PC-9 (cell line): ENCODE measurements around the gene NXNL1. TPM values are rescaled to one million over a fixed set of nuclear protein-coding genes. Genes with fewer than 3 reads are reported as not detected.

ENCODE experiments used
- BruUV-seq: library from RNA; stranded (reverse); fragments of 400-500 nt; replicated peaks from 2 replicates; lab custom pipeline; 2021; lab: Mats Ljungman, UMichigan
- CTCF ChIA-PET: fragments of 300-600 bp; sonication (Branson Sonifier 250); formaldehyde crosslinking; loops from one replicate; lab custom pipeline; 2022; ENCODE audit warnings: antibody characterized with exemption; lab: Charles Lee
- POLR2A ChIA-PET: fragments of 300-600 bp; sonication (Branson Sonifier 250); formaldehyde crosslinking; loops from one replicate; lab custom pipeline; 2022; ENCODE audit warnings: antibody characterized with exemption; ENCODE audit not compliant: unreplicated experiment; lab: Charles Lee
- DNase-seq, 2 experiments: peaks; one replicate each; pipeline versions ENCODE4 v3.0.0 to v3.0.0-alpha.2; 2015 to 2022; ENCODE audit warnings: mixed read lengths in 1 of 2
- H2AFZ ChIP-seq: fragments of 200-600 bp; sonication (generic); 2 replicates; pipeline ENCODE4 v1.8.1; 2017; ENCODE audit warnings: antibody characterized with exemption
- H3F3A ChIP-seq: fragments of 200-600 bp; sonication (generic); 2 replicates; pipeline ENCODE4 v1.8.1; 2017; ENCODE audit warnings: antibody characterized with exemption, mild to moderate bottlenecking, low read depth; ENCODE audit not compliant: insufficient read depth
- H3K27ac ChIP-seq: fragments of 200-600 bp; sonication (generic); 2 replicates; pipeline ENCODE4 v1.6.1; 2016; ENCODE audit warnings: mixed run types
- H3K27me3 ChIP-seq: fragments of 200-600 bp; sonication (generic); 2 replicates; pipeline ENCODE4 v1.6.1; 2016; ENCODE audit warnings: low read depth, mixed run types; ENCODE audit not compliant: insufficient read depth
- H3K36me3 ChIP-seq: fragments of 200-600 bp; sonication (generic); 2 replicates; pipeline ENCODE4 v1.6.1; 2016; ENCODE audit warnings: low read depth, mixed run types
- H3K4me1 ChIP-seq: fragments of 200-600 bp; sonication (generic); replicated peaks from 2 replicates; pipeline ENCODE4 v1.6.1; 2016; ENCODE audit warnings: mixed run types; ENCODE audit not compliant: insufficient read depth
- H3K4me2 ChIP-seq: fragments of 200-600 bp; sonication (generic); 2 replicates; pipeline ENCODE4 v1.6.1; 2017; ENCODE audit warnings: mixed run types
- H3K4me3 ChIP-seq: fragments of 200-600 bp; sonication (generic); 2 replicates; pipeline ENCODE4 v1.6.1; 2016; ENCODE audit warnings: mixed run types
- H3K79me2 ChIP-seq: fragments of 200-600 bp; sonication (generic); 2 replicates; pipeline ENCODE4 v1.6.1; 2017; ENCODE audit warnings: low read depth, mixed run types
- H3K9me2 ChIP-seq: fragments of 200-600 bp; sonication (generic); 2 replicates; pipeline ENCODE4 v1.8.1; 2017; ENCODE audit warnings: mild to moderate bottlenecking; ENCODE audit not compliant: insufficient read depth
- H3K9me3 ChIP-seq: fragments of 200-600 bp; sonication (generic); 2 replicates; pipeline ENCODE4 v1.8.1; 2016; ENCODE audit warnings: low read depth; ENCODE audit not compliant: insufficient read depth
- H4K20me1 ChIP-seq: fragments of 200-600 bp; sonication (generic); 2 replicates; pipeline ENCODE4 v1.8.1; 2017; ENCODE audit not compliant: insufficient read depth
- CTCF ChIP-seq: fragments of 200-600 bp; sonication (generic); conservative IDR thresholded peaks from 2 replicates; pipeline ENCODE4 v1.6.1; 2017; ENCODE audit warnings: mixed run types, antibody characterized with exemption, mild to moderate bottlenecking, moderate library complexity
- EZH2 ChIP-seq: fragments of 200-600 bp; sonication (generic); IDR thresholded peaks from 2 replicates; pipeline ENCODE4 v1.8.0; 2017; ENCODE audit warnings: antibody characterized with exemption, low read depth
- intact Hi-C: fragments of 100-400 bp; cut with micrococcal nuclease; formaldehyde crosslinking; loops from one replicate; pipeline ENCODE4 v1.10.0; 2022; ENCODE audit not compliant: unreplicated experiment
- total RNA-seq: library from RNA; stranded (reverse); gene quantifications from 2 replicates; pipeline ENCODE4 v1.2.3, GENCODE V29; 2021

Gene NXNL1
- total RNA-seq, 1 experiment from 2014 or later, result not detected

- H3K4me2 ChIP-seq, result peak overlapping the region; percentile 94
- TSS peak; percentile 28 for BruUV-seq
- no peak overlapping the region for H2AFZ ChIP-seq
- H3K4me3 ChIP-seq, result peak overlapping the region; percentile 88; the same call in 1 of the 2 replicates
- no peak for DNase-seq
- intact Hi-C loops, result loop anchor here (2.0 to 10.0 kb wide), 4 partner anchors 39 to 386 kb away; partner anchors contain the start of genes COLGALT1, PGLS and RPL18A
- H3K27me3 ChIP-seq, result no peaks in the 10 kb centered on the region
- peaks cover 39% of the 10 kb centered on the region for H3F3A ChIP-seq
- peaks cover 37% of the 10 kb centered on the region for H3K4me1 ChIP-seq
- no peaks in the 10 kb centered on the region for H4K20me1 ChIP-seq
- ChIA-PET POLR2A (interaction anchor here (0.6 to 0.7 kb wide), 2 partner anchors 48 to 359 kb away, joined by 3 to 6 read pairs; no protein-coding TSS in a partner anchor), CTCF (interaction anchor here (0.5 to 1.4 kb wide), 2 partner anchors 10 to 25 kb away, joined by 3 to 4 read pairs; no protein-coding TSS in a partner anchor)
- H3K79me2 ChIP-seq, result peaks cover 15% of the 10 kb centered on the region
- no peak overlapping the region for H3K27ac ChIP-seq
- no peaks in the 10 kb centered on the region for H3K36me3 ChIP-seq
- no peaks in the 10 kb centered on the region for H3K9me3 ChIP-seq
- no peaks in the 10 kb centered on the region for H3K9me2 ChIP-seq
- TF ChIP-seq CTCF (no peak), EZH2 (no peak)
Measured at GRCh38 chr19:17471410-17472125, 10.8 kb upstream of the NXNL1 start.

- Histone ChIP-seq H3K4me2 (peak within 1 kb of the TSS; percentile 94), H3K36me3 (no peaks in the 10 kb centered on the region), H3K9me2 (no peaks in the 10 kb centered on the region), H3K79me2 (peaks cover 15% of the 10 kb centered on the region), H3K4me1 (peaks cover 31% of the 10 kb centered on the region), H4K20me1 (no peaks in the 10 kb centered on the region), H3K4me3 (peak within 1 kb of the TSS; percentile 88), H3F3A (peaks cover 38% of the 10 kb centered on the region), H3K9me3 (no peaks in the 10 kb centered on the region), H3K27ac (peak within 1 kb of the TSS; percentile 71), H2AFZ (peak within 1 kb of the TSS; percentile 94), H3K27me3 (no peaks in the 10 kb centered on the region)
- POLR2A ChIA-PET, result interaction anchor here (0.6 to 0.8 kb wide), 2 partner anchors 50 to 153 kb away, joined by 4 to 5 read pairs; partner anchors contain the start of gene MVB12A
- BruUV-seq, result no TSS peak
- intact Hi-C loops, result loop anchor here (2.0 to 10.0 kb wide), 4 partner anchors 41 to 387 kb away; partner anchors contain the start of genes COLGALT1, PGLS and RPL18A
- no peak for TF ChIP-seq EZH2
- no peak for TF ChIP-seq CTCF
- peak; percentile 98 to 99 for DNase-seq
- CTCF ChIA-PET, result interaction anchor here (0.5 to 1.4 kb wide), 2 partner anchors 26 to 305 kb away, joined by 4 to 5 read pairs; no protein-coding TSS in a partner anchor
Measured at GRCh38 chr19:17470068-17470841, 9.5 kb upstream of the NXNL1 start, which contains the start of gene SLC27A1. SLC27A1 (plus strand) TSS chr19:17470524; CDS start chr19:17470541, 17 bp downstream.
